HCT116 (cell line): Measurements from ENCODE around the gene IGFN1. TPM values are rescaled to one million over a fixed set of nuclear protein-coding genes. Genes with fewer than 3 reads are reported as not detected.

ENCODE experiments used
- ATAC-seq: fragments of 200-7000 bp; cut with Tn5 transposase; 2 replicates; pipeline ENCODE4 v1.9.1; 2020; ENCODE audit warnings: mild to moderate bottlenecking, moderate library complexity
- BruUV-seq: library from RNA; stranded (reverse); fragments of 400-500 nt; replicated peaks from 2 replicates; lab custom pipeline; 2021; lab: Mats Ljungman, UMichigan
- CTCF ChIA-PET: fragments of 300-600 bp; sonication (Branson Sonifier 250); formaldehyde crosslinking; loops from one replicate; lab custom pipeline; 2021; ENCODE audit warnings: antibody characterized with exemption; lab: Charles Lee
- POLR2A ChIA-PET: fragments of 300-600, 350-600 bp; sonication (Branson Sonifier 250); formaldehyde crosslinking; loops from one replicate; lab custom pipeline; 2021; ENCODE audit warnings: antibody characterized with exemption; lab: Charles Lee
- RAD21 ChIA-PET, 2 experiments: fragments of 300-600 bp; sonication (Branson Sonifier 250); formaldehyde crosslinking; loops; one replicate each; lab custom pipeline; 2023; ENCODE audit warnings: low total read pairs in 2 of 2; ENCODE audit not compliant: uncharacterized antibody in 2 of 2, unreplicated experiment in 2 of 2, low non-redundant PET in 1 of 2; lab: Charles Lee
- DNase-seq: peaks from one replicate; pipeline ENCODE4 v3.0.0-alpha.2; 2010; ENCODE audit warnings: low read depth, low spot score
- H2AFZ ChIP-seq: fragments of 200-600 bp; shearing (Covaris generic), sonication (generic); 2 replicates; pipeline ENCODE4 v1.6.1; 2017; ENCODE audit warnings: low read depth, mixed run types, mixed read lengths, antibody characterized with exemption, low read length; ENCODE audit not compliant: poor library complexity, severe bottlenecking
- H3K27ac ChIP-seq: 2 replicates; pipeline ENCODE4 v1.5.1; 2012; ENCODE audit warnings: low read depth, low read length
- H3K27me3 ChIP-seq: fragments of 200-600 bp; sonication (generic); 2 replicates; pipeline ENCODE4 v1.6.1; 2016; ENCODE audit warnings: mixed run types, low read length, mixed read lengths; ENCODE audit not compliant: insufficient read depth
- H3K36me3 ChIP-seq, 2 experiments: fragments of 200-500 bp in 1 of 2; fragments of 200-600 bp in 1 of 2; sonication (Bioruptor generic) in 1 of 2; sonication (generic) in 1 of 2; 2 replicates each; pipeline versions ENCODE4 v1.5.1 to v1.6.1; 2014 to 2016; ENCODE audit warnings: low read length in 2 of 2, inconsistent platforms in 1 of 2, mixed read lengths in 1 of 2, mixed run types in 1 of 2; ENCODE audit not compliant: insufficient read depth in 2 of 2, control insufficient read depth in 1 of 2
- H3K4me1 ChIP-seq, 2 experiments: fragments of 200-600 bp in 1 of 2; sonication (generic) in 1 of 2; 2 replicates each; pipeline versions ENCODE4 v1.5.1 to v1.6.1; 2012 to 2017; ENCODE audit warnings: low read length in 2 of 2, inconsistent platforms in 1 of 2, mild to moderate bottlenecking in 1 of 2, mixed read lengths in 1 of 2, mixed run types in 1 of 2, moderate library complexity in 1 of 2; ENCODE audit not compliant: insufficient read depth in 2 of 2, control insufficient read depth in 1 of 2
- H3K4me2 ChIP-seq: fragments of 200-600 bp; sonication (generic); 2 replicates; pipeline ENCODE4 v1.6.1; 2017; ENCODE audit warnings: mixed run types, low read length, mixed read lengths
- H3K4me3 ChIP-seq, 2 experiments: fragments of 200-600 bp in 1 of 2; sonication (generic) in 1 of 2; replicated peaks in 1 of 2; 2 replicates each; pipeline ENCODE4 v1.5.1; 2011 to 2016; ENCODE audit warnings: low read length in 2 of 2, control low read depth in 1 of 2, low read depth in 1 of 2, mild to moderate bottlenecking in 1 of 2, mixed read lengths in 1 of 2, mixed run types in 1 of 2
- H3K79me2 ChIP-seq: fragments of 200-600 bp; sonication (generic); 2 replicates; pipeline ENCODE4 v1.6.1; 2017; ENCODE audit warnings: mild to moderate bottlenecking, mixed run types, low read length, moderate library complexity, mixed read lengths; ENCODE audit not compliant: insufficient read depth
- H3K9ac ChIP-seq: fragments of 200-600 bp; sonication (generic); 2 replicates; pipeline ENCODE4 v1.6.1; 2016; ENCODE audit warnings: low read length, mixed read lengths
- H3K9me2 ChIP-seq: fragments of 200-600 bp; sonication (generic), shearing (Covaris generic); 2 replicates; pipeline ENCODE4 v1.6.1; 2017; ENCODE audit warnings: mixed run types, mild to moderate bottlenecking, moderate library complexity; ENCODE audit not compliant: insufficient read depth
- H3K9me3 ChIP-seq, 2 experiments: fragments of 200-500 bp in 1 of 2; fragments of 200-600 bp in 1 of 2; sonication (Bioruptor generic) in 1 of 2; sonication (generic) in 1 of 2; 2 replicates each; pipeline ENCODE4 v1.6.1; 2014 to 2017; ENCODE audit warnings: low read length in 2 of 2, mixed read lengths in 2 of 2, inconsistent platforms in 1 of 2, low read depth in 1 of 2, mild to moderate bottlenecking in 1 of 2, mixed run types in 1 of 2, moderate library complexity in 1 of 2; ENCODE audit not compliant: control insufficient read depth in 1 of 2, insufficient read depth in 1 of 2
- H4K20me1 ChIP-seq: fragments of 200-600 bp; sonication (generic), shearing (Covaris generic); 2 replicates; pipeline ENCODE4 v1.6.1; 2017; ENCODE audit warnings: mixed run types, mild to moderate bottlenecking, moderate library complexity; ENCODE audit not compliant: insufficient read depth
- EZH2 ChIP-seq: fragments of 200-600 bp; sonication (generic); IDR thresholded peaks from 2 replicates; pipeline ENCODE4 v1.6.1; 2017; ENCODE audit warnings: antibody characterized with exemption, mixed run types
- RAD21 ChIP-seq: IDR thresholded peaks from 2 replicates; pipeline ENCODE4 v1.6.1; 2012; ENCODE audit warnings: low read depth, mild to moderate bottlenecking
- ZFX ChIP-seq: fragments of 450-650 bp; IDR thresholded peaks from 2 replicates; pipeline ENCODE4 v1.6.1; 2017
- intact Hi-C: fragments of 100-400 bp; cut with micrococcal nuclease; formaldehyde crosslinking; loops from 2 replicates; pipeline ENCODE4 v1.10.0; 2022
- total RNA-seq: library from RNA; stranded (reverse); gene quantifications from one replicate; pipeline ENCODE4 v1.2.1, GENCODE V29; 2021; ENCODE audit not compliant: unreplicated experiment
- TF ChIP-seq, protein P1 (sequence below), 3 experiments: fragments of 200-600 bp in 1 of 3; sonication (generic) in 1 of 3; IDR thresholded peaks in 2 of 3; conservative IDR thresholded peaks in 1 of 3; 2 replicates each; pipeline ENCODE4 v1.5.1; 2012 to 2017; ENCODE audit warnings: low read depth in 2 of 3, low read length in 2 of 3, antibody characterized with exemption in 1 of 3, borderline replicate concordance in 1 of 3, control low read depth in 1 of 3, mild to moderate bottlenecking in 1 of 3, mixed read lengths in 1 of 3, mixed run types in 1 of 3, moderate library complexity in 1 of 3; ENCODE audit not compliant: insufficient read depth in 1 of 3

IGFN1 gene
- total RNA-seq, 1 experiment from 2014 or later, result not detected

DNA sequence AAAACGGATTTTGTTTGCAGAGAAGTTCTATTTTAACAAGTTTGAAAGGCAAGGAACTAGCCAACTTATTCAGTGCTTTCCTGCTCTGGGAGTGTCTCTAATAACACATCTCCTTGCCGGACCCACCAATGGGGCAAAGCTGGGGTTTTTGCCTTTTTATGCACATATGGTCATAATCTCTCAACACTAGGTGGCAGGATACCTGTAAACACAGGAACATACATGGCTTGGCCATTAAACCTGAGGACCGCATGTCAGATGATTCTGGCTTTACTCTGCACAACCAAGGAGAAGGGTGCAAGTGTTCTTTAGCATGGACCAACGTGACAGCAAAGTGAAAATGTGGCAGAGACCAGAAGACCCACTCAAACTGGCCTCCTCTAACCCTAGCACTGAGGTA, 41.2 kb upstream of the IGFN1 start:
- DNase-seq (peak; percentile 35), ATAC-seq (peak; percentile 44)
- CTCF ChIA-PET, result interaction anchor here (0.7 to 2.1 kb wide), 10 partner anchors 10 to 212 kb away, joined by 3 to 14 read pairs (median 4); partner anchors contain the start of gene ASCL5
- Histone ChIP-seq H2AFZ (no peak overlapping the region), H3K79me2 (peaks cover 17% of the 10 kb centered on the region; the same call in 1 of the 2 replicates), H3K27me3 (no peaks in the 10 kb centered on the region), H3K9ac (no peak overlapping the region), H3K9me2 (no peaks in the 10 kb centered on the region), H3K36me3 (peaks cover 31 to 38% of the 10 kb centered on the region in 2 experiments), H3K4me3 (no peak overlapping the region), H3K27ac (no peak overlapping the region), H3K4me2 (no peak overlapping the region), H3K4me1 (peaks cover 0 to 9% of the 10 kb centered on the region in 2 experiments; a peak in 3 of 4 replicates), H4K20me1 (no peaks in the 10 kb centered on the region), H3K9me3 (no peaks in the 10 kb centered on the region)
- BruUV-seq, result no TSS peak
- TF ChIP-seq EZH2 (no peak), RAD21 (peak; percentile 66), ZFX (no peak)
- TF ChIP-seq, protein P1, sequence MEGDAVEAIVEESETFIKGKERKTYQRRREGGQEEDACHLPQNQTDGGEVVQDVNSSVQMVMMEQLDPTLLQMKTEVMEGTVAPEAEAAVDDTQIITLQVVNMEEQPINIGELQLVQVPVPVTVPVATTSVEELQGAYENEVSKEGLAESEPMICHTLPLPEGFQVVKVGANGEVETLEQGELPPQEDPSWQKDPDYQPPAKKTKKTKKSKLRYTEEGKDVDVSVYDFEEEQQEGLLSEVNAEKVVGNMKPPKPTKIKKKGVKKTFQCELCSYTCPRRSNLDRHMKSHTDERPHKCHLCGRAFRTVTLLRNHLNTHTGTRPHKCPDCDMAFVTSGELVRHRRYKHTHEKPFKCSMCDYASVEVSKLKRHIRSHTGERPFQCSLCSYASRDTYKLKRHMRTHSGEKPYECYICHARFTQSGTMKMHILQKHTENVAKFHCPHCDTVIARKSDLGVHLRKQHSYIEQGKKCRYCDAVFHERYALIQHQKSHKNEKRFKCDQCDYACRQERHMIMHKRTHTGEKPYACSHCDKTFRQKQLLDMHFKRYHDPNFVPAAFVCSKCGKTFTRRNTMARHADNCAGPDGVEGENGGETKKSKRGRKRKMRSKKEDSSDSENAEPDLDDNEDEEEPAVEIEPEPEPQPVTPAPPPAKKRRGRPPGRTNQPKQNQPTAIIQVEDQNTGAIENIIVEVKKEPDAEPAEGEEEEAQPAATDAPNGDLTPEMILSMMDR (IDR thresholded peaks at IDR 0.05 in 2 of 3, conservative IDR thresholded peaks at IDR 0.05 in 1 of 3; ENCODE audit: borderline replicate concordance in 1 of 3, insufficient read depth in 1 of 3, low read depth in 2 of 3, low read length in 2 of 3), result peak; percentile 58 to 86 (median 73)
- intact Hi-C loops, result loop anchor here (1.0 to 2.0 kb wide), 3 partner anchors 36 to 212 kb away; no protein-coding TSS in a partner anchor
- POLR2A ChIA-PET, result no interaction called here
- RAD21 ChIA-PET, result no interaction called here
